CD4-positive, alpha-beta T cell treated with Interleukin-2 at 100 ng/mL for 4 hours (primary cell): ENCODE results near the gene MTFR1L.

Source experiments
- DNase-seq: peaks from one replicate; pipeline ENCODE4 v3.0.0-alpha.2; 2020; ENCODE audit warnings: low spot score

Gene MTFR1L

DNA sequence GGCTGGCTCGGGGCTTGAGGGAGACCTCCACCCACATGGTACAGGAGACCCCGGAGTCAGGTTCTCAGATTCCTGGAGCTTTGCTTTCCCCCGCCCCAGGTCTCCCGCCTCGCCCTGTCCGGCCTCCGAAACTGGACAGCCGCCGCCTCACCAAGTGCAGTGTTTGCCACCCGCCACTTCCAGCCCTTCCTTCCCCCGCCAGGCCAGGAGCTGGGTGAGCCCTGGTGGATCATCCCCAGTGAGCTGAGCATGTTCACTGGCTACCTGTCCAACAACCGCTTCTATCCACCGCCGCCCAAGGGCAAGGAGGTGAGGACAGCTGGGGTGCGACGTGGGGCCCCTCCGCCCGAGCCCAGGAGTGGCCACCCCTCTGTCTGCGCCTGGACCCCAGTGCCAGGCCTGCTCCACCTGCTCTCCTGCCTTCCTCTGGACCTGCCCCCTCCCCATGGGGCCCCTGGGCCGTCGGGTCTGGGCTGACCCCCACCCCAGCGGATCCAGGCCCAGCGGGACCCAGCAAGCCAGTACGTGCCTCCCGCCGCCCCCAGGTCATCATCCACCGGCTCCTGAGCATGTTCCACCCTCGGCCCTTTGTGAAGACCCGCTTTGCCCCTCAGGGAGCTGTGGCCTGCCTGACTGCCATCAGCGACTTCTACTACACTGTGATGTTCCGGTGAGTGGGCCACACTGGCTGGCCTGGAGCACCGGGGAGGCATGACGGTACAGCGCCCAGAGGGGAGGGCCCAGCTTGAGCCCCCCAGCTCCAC lies 11.1 kb upstream of the MTFR1L start:
- no peak for DNase-seq

DNA sequence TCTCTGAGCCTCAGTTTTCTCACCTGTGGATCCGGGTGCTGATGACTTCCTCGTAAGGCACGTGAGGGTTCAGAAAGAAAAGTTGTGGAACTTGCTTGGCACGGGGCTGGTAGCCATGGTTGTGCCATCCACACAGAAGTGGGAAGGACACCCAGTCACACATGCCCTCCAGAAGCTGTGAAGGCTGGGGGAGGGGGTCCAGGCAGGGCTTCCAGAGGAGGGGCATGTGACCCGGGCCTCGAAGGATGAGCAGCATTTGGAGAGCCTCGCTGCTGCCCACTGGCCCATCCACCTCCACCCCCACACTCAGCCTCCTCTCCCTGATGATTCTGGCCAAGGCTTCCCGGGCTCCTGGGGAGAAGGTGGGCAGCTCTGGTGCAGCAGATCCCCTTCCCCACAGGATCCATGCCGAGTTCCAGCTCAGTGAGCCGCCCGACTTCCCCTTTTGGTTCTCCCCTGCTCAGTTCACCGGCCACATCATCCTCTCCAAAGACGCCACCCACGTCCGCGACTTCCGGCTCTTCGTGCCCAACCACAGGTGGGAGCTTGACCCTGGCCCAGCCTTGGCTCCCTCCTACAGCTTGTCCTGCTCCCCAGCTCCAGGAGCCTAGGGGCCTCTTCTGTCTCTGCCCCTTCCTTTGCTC lies 10.3 kb upstream of the MTFR1L start:
- DNase-seq = no peak

GRCh38 chr1:25809929-25810328 lies 9.8 kb upstream of the MTFR1L start:
- no peak for DNase-seq

- peak; percentile 81 for DNase-seq
These were observed 9.1 kb upstream of the MTFR1L start for GRCh38 chr1:25810341-25811299.

DNA sequence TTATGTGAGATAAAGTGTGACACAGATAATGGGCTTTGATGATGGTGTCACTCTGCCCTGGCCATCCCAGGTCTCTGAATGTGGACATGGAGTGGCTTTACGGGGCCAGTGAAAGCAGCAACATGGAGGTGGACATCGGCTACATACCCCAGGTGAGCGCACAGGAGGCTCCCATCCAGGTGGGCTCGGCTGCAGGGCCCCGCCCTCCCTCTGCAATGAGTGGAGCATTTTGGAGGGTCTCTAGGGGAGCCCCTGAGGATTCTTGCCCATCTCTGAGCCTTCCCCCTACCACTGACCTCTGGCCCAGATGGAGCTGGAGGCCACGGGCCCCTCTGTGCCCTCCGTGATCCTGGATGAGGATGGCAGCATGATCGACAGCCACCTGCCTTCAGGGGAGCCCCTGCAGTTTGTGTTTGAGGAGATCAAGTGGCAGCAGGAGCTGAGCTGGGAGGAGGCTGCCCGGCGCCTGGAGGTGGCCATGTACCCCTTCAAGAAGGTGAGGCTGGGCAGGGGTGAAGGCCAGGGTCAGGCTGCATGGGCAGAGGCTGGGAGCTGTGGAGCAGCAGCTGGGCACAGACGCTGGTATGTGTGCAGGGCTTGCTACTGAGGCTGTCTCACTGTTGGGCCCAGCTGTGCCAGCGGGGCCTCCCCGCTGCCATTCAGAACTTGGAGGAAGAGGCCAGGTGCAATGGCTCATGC lies 8.2 kb upstream of the MTFR1L start:
- no peak for DNase-seq

DNA sequence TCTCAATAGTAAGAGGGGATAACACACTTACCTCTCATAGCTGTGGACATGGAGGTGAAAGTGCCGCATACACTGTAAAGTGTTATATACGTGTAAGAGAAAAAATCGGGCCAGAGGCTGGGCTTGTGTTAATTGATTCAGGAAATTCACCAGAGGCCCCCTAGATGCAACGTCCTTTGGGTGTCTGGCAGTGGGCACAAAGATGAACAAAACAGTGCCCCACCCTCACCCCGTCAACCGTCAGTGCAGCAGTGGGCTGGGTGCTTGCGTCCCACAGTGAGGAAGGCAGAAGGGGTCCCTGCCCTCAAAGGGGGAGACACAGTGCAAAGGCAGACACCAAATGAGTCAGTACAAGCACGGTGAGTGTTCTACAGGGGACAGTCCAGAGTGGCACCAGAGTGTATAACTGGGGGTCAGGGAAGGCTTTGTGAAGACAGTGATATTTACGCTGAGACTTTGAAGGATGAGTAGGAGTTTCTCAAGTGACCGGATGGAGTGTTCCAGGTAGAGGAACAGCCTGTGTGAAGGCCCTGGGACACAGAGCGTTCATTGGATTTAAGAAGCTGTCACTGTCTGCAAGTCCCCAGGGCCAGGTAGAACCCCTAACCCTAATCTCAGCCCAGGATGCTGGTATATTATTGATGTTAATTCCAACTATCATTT lies 6.6 kb upstream of the MTFR1L start:
- DNase-seq = no peak

- DNase-seq = no peak
These were observed 5.9 kb upstream of the MTFR1L start for GRCh38 chr1:25813734-25814471.

DNA sequence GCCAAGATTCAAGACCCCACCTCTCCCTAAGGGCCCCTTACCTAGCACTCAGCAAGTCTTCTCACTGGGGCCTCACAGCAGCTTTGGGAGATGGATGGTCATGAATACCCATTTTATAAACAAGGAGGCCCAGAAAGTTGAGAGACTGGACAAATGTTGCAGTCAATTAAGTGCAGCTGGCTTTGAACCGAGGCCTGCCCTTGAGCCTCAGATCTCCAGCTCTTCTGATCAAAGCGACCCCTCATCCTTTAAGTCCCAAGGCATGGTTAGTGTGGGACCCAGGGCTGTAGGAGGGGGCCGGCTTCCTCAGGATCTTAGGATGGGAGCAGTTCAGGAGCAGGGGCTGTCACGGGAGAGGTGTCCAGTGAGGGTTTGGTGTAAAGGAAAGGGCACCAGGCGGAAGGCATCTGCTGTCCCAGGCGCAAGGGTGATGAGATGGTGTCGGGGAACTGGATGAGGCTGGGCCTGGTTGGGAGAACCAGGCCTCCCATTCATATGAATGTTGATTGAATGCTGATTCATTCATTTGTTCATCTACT lies 5.1 kb upstream of the MTFR1L start:
- no peak for DNase-seq

- no peak for DNase-seq
These were observed 4.3 kb upstream of the MTFR1L start for GRCh38 chr1:25815208-25816111.

DNA sequence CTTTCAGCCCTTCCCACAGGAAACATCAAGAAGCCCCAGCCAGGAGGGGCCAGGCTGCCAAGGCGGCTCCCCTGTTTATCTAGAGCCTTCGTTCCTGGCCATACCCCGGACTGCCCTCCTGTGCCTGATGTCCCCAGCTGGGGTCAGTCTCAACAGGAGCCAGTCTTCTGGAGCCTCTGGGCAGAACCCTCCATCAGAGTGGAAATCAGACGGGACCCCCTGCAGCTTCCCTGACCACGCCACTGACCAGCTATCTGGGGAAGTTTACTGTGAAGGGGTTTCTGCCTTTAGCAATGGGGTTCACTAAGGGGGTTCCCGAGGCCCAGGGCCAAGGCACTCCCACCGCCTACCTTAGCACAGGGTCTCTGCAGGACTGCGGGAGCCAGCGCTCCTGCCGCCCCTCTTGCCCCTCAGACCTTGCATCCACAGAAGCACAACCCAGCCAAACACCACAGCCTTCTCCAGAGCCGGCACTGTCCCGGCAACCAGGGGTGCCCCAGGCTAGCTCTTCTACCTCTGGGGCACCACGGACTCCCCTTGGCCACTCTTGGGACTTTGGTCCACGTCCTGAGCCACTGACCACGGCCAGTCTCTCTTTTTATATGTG lies 3.5 kb upstream of the MTFR1L start:
- no peak for DNase-seq

DNA sequence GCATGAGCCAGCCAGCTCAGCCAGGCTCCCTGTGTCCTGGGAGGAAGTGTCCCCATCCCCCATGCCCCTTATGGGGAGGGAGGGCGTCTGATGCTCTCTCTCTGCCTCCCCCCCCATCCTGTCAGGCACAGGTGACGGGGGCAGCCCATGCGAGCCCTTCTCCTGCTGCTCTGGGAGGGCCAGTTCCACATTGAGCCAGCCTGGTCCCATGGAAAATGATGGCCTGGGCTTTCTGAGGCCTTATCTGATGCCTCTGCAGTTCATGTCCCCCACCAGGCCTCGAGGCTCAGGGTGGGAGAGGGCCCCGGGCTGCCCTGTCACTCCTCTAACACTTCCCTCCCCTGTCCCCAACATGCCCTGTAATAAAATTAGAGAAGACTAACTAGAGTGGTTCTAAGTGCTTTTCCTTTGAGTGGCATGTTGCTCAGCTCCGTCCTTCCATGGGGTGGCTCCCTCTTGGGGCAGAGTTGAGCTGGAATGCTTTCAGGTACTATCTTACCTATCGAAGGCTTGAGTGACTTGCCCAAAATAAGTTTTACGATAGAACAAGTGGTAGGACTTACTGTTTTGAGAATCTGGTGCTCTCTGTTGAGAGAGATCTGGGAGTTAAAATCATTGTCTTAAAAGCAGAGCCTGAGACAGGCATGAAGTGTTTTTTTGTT lies 1.8 kb upstream of the MTFR1L start:
- no peak for DNase-seq

DNA sequence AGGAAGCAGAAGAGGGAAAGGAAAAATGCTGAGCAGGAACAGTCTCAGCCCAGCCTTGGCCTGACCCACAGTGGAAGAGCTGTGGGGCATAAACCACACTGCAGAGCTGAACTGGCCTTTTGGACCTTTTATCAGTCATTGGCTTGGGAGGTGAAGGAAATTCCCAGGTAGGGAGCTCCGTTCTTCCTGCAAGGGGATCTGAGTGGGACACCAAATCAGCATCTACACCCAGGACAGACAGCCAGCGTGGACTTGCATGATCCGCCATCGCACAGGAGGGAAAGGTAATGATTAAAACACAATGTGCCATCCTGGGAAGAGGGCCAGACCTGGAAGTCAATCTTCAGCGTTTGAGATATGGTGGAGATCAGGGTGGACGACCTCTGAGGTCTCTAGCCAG lies 1.2 kb upstream of the MTFR1L start:
- DNase-seq = no peak

DNA sequence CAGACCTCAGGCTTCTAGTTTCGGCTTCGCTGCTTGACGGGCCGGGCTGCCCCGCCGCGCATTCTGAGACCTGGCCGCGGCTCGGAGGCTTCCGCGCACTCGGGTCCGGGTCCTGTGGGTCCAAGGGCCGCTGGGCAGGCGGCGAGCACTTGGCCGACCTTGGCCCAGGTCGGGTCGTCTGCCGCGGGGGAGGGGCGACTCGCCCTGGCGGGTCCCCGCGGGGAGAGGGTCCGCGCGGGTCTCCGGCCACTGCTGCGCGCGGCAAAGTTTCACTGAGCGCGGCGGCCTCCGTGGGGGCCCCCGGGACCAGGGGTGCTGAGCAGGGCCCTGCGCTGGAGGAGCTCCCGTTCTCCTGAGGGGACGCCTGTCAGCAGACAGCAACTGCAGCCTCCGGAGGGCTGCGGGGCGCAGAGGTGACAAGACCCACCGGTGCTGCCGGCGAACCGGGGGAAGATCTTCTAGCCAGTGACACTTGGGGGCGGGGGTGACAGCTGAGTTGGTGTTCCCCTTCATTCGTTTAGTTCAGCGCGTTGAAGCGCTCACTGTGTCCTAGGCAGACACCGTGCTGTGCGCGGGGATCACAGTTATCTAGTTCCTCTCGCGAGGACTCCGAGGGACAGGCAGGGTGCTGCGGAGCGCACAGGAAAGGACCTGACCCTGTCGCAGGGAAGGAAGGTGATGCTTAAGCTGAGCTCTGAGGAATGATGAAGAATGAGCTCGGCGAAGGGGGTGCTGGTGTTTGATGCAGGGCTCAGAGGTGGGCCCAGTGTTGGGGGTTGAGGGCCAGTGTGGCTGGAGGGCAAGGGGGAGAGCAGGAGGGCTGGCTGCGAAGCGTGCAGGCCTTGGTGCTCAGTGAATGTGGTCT lies 725 bp downstream of the MTFR1L start:
- peak; percentile 68 for DNase-seq

- DNase-seq = no peak
These were observed 1.3 kb downstream of the MTFR1L start for GRCh38 chr1:25821112-25821476.

DNA sequence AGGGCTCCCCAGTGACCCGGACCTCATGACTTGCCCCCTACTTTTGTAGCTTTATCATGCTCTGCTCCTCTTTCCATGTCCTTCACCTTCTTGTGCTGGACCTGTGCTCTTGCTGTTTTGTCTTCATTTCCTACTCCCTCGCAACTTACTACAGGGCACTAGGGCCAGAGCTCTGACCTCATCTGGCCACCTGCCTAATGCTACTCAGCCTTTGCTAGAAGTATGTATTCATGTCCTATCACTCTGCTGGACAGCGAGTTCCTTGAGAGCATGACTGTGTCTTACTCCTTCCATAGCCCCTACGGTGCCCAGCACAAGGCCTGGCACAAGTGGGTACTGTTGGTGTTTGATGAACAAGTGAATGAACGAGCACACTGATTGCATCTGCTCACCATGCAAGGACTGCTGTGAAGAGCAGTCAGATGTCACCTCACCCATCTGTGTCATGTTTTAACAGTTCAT lies 1.9 kb downstream of the MTFR1L start:
- no peak for DNase-seq

DNA sequence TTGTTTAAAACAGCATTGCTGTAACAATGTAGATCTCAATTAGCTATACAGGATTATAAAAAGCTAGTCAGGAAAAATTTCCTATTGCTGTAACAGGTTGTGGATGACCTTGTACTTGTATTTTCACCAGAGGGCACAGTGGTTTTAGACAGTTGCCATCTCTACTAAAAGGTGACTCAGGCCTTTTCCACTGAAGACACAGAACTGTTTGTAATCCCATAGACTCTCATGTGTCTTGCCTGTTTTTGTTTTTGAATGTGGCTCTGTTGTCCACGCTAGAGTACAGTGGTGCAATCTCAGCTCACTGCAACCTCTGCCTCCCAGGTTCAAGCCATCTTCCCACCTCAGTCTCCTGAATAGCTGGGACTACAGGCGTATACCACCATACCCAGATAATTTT lies 5.9 kb downstream of the MTFR1L start:
- no peak for DNase-seq

GRCh38 chr1:25826571-25826970 lies 6.8 kb downstream of the MTFR1L start:
- no peak for DNase-seq
